GM12801 (cell line): Measurements from ENCODE around the gene EPOP.

Experiments
- CTCF ChIP-seq: IDR thresholded peaks from one replicate; pipeline ENCODE4 v1.5.1; 2011; ENCODE audit warnings: control low read depth; ENCODE audit not compliant: insufficient read length; ENCODE audit errors: extremely low read depth

EPOP gene

GRCh38 chr17:38704606-38705522 lies 30.1 kb upstream of the EPOP start, which contains the start of gene MLLT6:
MLLT6 (plus strand) TSS chr17:38705273; CDS start chr17:38705633, 360 bp downstream.
- no peak for TF ChIP-seq CTCF

GRCh38 chr17:38703742-38704605 lies 29.2 kb upstream of the EPOP start:
- TF ChIP-seq CTCF = no peak

- no peak for TF ChIP-seq CTCF
Observed at GRCh38 chr17:38702916-38703741, 28.4 kb upstream of the EPOP start.

GRCh38 chr17:38702166-38702915 lies 27.6 kb upstream of the EPOP start:
- no peak for TF ChIP-seq CTCF

- no peak for TF ChIP-seq CTCF
Observed at GRCh38 chr17:38701504-38702165, 26.9 kb upstream of the EPOP start.

GRCh38 chr17:38698760-38699159 lies 24.0 kb upstream of the EPOP start:
- TF ChIP-seq CTCF = no peak
